H1 (cell line): ENCODE results near the gene THTPA. TPM values are rescaled to one million over a fixed set of nuclear protein-coding genes. Genes with fewer than 3 reads are reported as not detected.

ENCODE experiments used
- CTCF ChIA-PET: fragments of 300-600 bp; sonication (Branson Sonifier 250); formaldehyde crosslinking; loops from one replicate; lab custom pipeline; 2021; ENCODE audit not compliant: partially characterized antibody; lab: Charles Lee
- POLR2A ChIA-PET: fragments of 300-600 bp; sonication (Branson Sonifier 250); formaldehyde crosslinking; loops from one replicate; lab custom pipeline; 2021; ENCODE audit warnings: inconsistent platforms; ENCODE audit not compliant: partially characterized antibody; lab: Charles Lee
- DNase-seq, 2 experiments: peaks; one replicate each; pipeline versions ENCODE4 v3.0.0 to v3.0.0-alpha.2; 2010 to 2022; ENCODE audit warnings: low spot score in 2 of 2, low read depth in 1 of 2, mixed read lengths in 1 of 2
- FAIRE-seq: peaks from 2 replicates; lab custom pipeline; 2011; peaks lifted over from hg19 to GRCh38; lab: Jason Lieb, UNC
- H2AFZ ChIP-seq: 2 replicates; pipeline ENCODE4 v1.8.1; 2012; ENCODE audit warnings: low read length, inconsistent platforms
- H2AK5ac ChIP-seq: 2 replicates; pipeline ENCODE4 v1.6.1; 2013; ENCODE audit warnings: low read depth, low read length
- H2BK120ac ChIP-seq: replicated peaks from 2 replicates; pipeline ENCODE3; 2013; ENCODE audit warnings: low read depth, low read length, inconsistent platforms
- H2BK12ac ChIP-seq: 2 replicates; pipeline ENCODE4 v1.6.1; 2013; ENCODE audit warnings: low read depth, low read length
- H2BK15ac ChIP-seq: 2 replicates; pipeline ENCODE4 v1.6.1; 2013; ENCODE audit warnings: low read length
- H2BK20ac ChIP-seq: 2 replicates; pipeline ENCODE4 v1.6.1; 2013; ENCODE audit warnings: low read length
- H2BK5ac ChIP-seq: 2 replicates; pipeline ENCODE4 v1.6.1; 2013; ENCODE audit warnings: low read depth, low read length
- H3K14ac ChIP-seq: 2 replicates; pipeline ENCODE4 v1.6.1; 2013; ENCODE audit warnings: inconsistent platforms; ENCODE audit not compliant: insufficient read length
- H3K18ac ChIP-seq: 2 replicates; pipeline ENCODE4 v1.6.1; 2013; ENCODE audit warnings: low read length; ENCODE audit errors: extremely low read depth
- H3K23ac ChIP-seq: 2 replicates; pipeline ENCODE4 v1.6.1; 2013; ENCODE audit warnings: inconsistent platforms; ENCODE audit not compliant: insufficient read length
- H3K23me2 ChIP-seq: 2 replicates; pipeline ENCODE4 v1.6.1; 2013; ENCODE audit warnings: low read depth, low read length
- H3K27ac ChIP-seq: 2 replicates; pipeline ENCODE4 v1.6.1; 2011; ENCODE audit warnings: low read depth, low read length, inconsistent platforms
- H3K27me3 ChIP-seq, 4 experiments: replicated peaks in 1 of 4; 1 replicate in 1 of 4; 2 replicates in 3 of 4; pipeline versions ENCODE4 v1.6.1 to v1.8.1; 2011 to 2013; ENCODE audit warnings: low read length in 3 of 4, mild to moderate bottlenecking in 3 of 4, inconsistent platforms in 2 of 4, mixed read lengths in 2 of 4, moderate library complexity in 1 of 4; ENCODE audit not compliant: control insufficient read depth in 3 of 4, insufficient read depth in 3 of 4; ENCODE audit errors: extremely low read depth in 1 of 4
- H3K36me3 ChIP-seq, 4 experiments: 2 replicates each; pipeline versions ENCODE4 v1.6.1 to v1.8.1; 2011 to 2013; ENCODE audit warnings: mild to moderate bottlenecking in 4 of 4, low read length in 3 of 4, moderate library complexity in 2 of 4, control low read depth in 1 of 4, inconsistent platforms in 1 of 4; ENCODE audit not compliant: insufficient read depth in 4 of 4, control insufficient read depth in 2 of 4
- H3K4ac ChIP-seq: replicated peaks from 2 replicates; pipeline ENCODE3; 2013; ENCODE audit warnings: low read length, low read depth, mixed read lengths, inconsistent platforms; ENCODE audit not compliant: insufficient read length
- H3K4me1 ChIP-seq, 4 experiments: replicated peaks in 1 of 4; 1 replicate in 1 of 4; 2 replicates in 3 of 4; pipeline versions ENCODE4 v1.6.1 to v1.8.1; 2011 to 2013; ENCODE audit warnings: low read length in 3 of 4, inconsistent platforms in 2 of 4, mixed read lengths in 1 of 4; ENCODE audit not compliant: insufficient read depth in 4 of 4, control insufficient read depth in 3 of 4
- H3K4me2 ChIP-seq, 2 experiments: 2 replicates each; pipeline versions ENCODE4 v1.6.1 to v1.8.1; 2011 to 2013; ENCODE audit warnings: low read depth in 2 of 2, low read length in 2 of 2, control low read depth in 1 of 2, inconsistent platforms in 1 of 2, mild to moderate bottlenecking in 1 of 2; ENCODE audit not compliant: insufficient read depth in 1 of 2
- H3K4me3 ChIP-seq, 4 experiments: fragments of 200-600, 300-600 bp in 1 of 4; sonication (generic), shearing (Covaris generic), sonication (Bioruptor Twin) in 1 of 4; 2 replicates each; pipeline versions ENCODE4 v1.5.1 to v1.8.1; 2011 to 2016; ENCODE audit warnings: low read length in 4 of 4, low read depth in 3 of 4, control low read depth in 2 of 4, inconsistent platforms in 2 of 4, mild to moderate bottlenecking in 2 of 4, mixed read lengths in 1 of 4, moderate library complexity in 1 of 4; ENCODE audit not compliant: insufficient read depth in 2 of 4; ENCODE audit errors: extremely low read depth in 1 of 4
- H3K56ac ChIP-seq: replicated peaks from 2 replicates; pipeline ENCODE3; 2013; ENCODE audit warnings: low read depth, mild to moderate bottlenecking, mixed read lengths, low read length, inconsistent platforms; ENCODE audit not compliant: insufficient read length
- H3K79me1 ChIP-seq: 2 replicates; pipeline ENCODE4 v1.6.1; 2013; ENCODE audit warnings: low read depth, low read length, control low read depth
- H3K79me2 ChIP-seq, 2 experiments: 2 replicates each; pipeline versions ENCODE4 v1.6.1 to v1.8.1; 2012 to 2013; ENCODE audit warnings: low read length in 2 of 2, mild to moderate bottlenecking in 2 of 2, inconsistent platforms in 1 of 2; ENCODE audit not compliant: insufficient read depth in 2 of 2, control insufficient read depth in 1 of 2
- H3K9ac ChIP-seq, 4 experiments: replicated peaks in 1 of 4; 1 replicate in 1 of 4; 2 replicates in 3 of 4; pipeline versions ENCODE4 v1.6.1 to v1.8.1; 2011 to 2013; ENCODE audit warnings: low read depth in 3 of 4, low read length in 3 of 4, control low read depth in 2 of 4, mild to moderate bottlenecking in 2 of 4, moderate library complexity in 2 of 4, inconsistent platforms in 1 of 4; ENCODE audit errors: extremely low read depth in 1 of 4
- H3K9me3 ChIP-seq, 2 experiments: 2 replicates each; pipeline versions ENCODE4 v1.6.1 to v1.8.1; 2012 to 2013; ENCODE audit warnings: mild to moderate bottlenecking in 2 of 2, moderate library complexity in 2 of 2, control low read depth in 1 of 2, inconsistent platforms in 1 of 2, low read depth in 1 of 2, low read length in 1 of 2, mixed read lengths in 1 of 2; ENCODE audit not compliant: insufficient read depth in 2 of 2
- H4K20me1 ChIP-seq, 2 experiments: replicated peaks in 1 of 2; 2 replicates each; pipeline versions ENCODE3 to v1.8.1; 2011 to 2013; ENCODE audit warnings: inconsistent platforms in 2 of 2, low read length in 2 of 2, mild to moderate bottlenecking in 1 of 2; ENCODE audit not compliant: insufficient read depth in 2 of 2, control insufficient read depth in 1 of 2
- H4K5ac ChIP-seq: 2 replicates; pipeline ENCODE4 v1.6.1; 2013; ENCODE audit warnings: low read length, low read depth, mixed read lengths, inconsistent platforms; ENCODE audit not compliant: insufficient read length
- H4K8ac ChIP-seq: 2 replicates; pipeline ENCODE4 v1.8.0; 2013; ENCODE audit warnings: mild to moderate bottlenecking, moderate library complexity, low read length, inconsistent platforms; ENCODE audit not compliant: insufficient read depth; ENCODE audit errors: extremely low read depth
- H4K91ac ChIP-seq: replicated peaks from 2 replicates; pipeline ENCODE3; 2013; ENCODE audit warnings: low read length, mixed read lengths, inconsistent platforms; ENCODE audit not compliant: insufficient read length
- EP300 ChIP-seq, 2 experiments: IDR thresholded peaks; 1 replicate in 1 of 2; 2 replicates in 1 of 2; pipeline ENCODE4 v1.6.1; 2011 to 2012; ENCODE audit warnings: low read depth in 2 of 2, low read length in 2 of 2, mild to moderate bottlenecking in 2 of 2, borderline replicate concordance in 1 of 2, inconsistent platforms in 1 of 2, moderate library complexity in 1 of 2
- KDM1A ChIP-seq: fragments of 200-600, 300-600 bp; sonication (generic); IDR thresholded peaks from 2 replicates; pipeline ENCODE4 v1.7.1; 2016; ENCODE audit warnings: mild to moderate bottlenecking, low read length, borderline replicate concordance
- SIN3A ChIP-seq, 2 experiments: IDR thresholded peaks in 1 of 2; conservative IDR thresholded peaks in 1 of 2; 2 replicates each; pipeline ENCODE4 v1.6.1; 2011 to 2012; ENCODE audit warnings: low read length in 2 of 2, improper control_type of control experiment in 1 of 2, low read depth in 1 of 2, mild to moderate bottlenecking in 1 of 2
- YY1 ChIP-seq: IDR thresholded peaks from 2 replicates; pipeline ENCODE4 v1.6.1; 2011; ENCODE audit warnings: low read depth, mild to moderate bottlenecking, low read length
- ZNF274 ChIP-seq: IDR thresholded peaks from 2 replicates; pipeline ENCODE4 v1.7.0; 2012; ENCODE audit warnings: low read length, borderline replicate concordance; ENCODE audit errors: extremely low read depth
- WGBS, 2 experiments: shearing (Covaris generic) in 1 of 2; methylation state at CpG; one replicate each; pipeline versions ENCODE4 v1.1.6 to v1.1.7; 2013 to 2015; ENCODE audit warnings: low lambda C conversion rate in 2 of 2, mixed read lengths in 2 of 2, inconsistent platforms in 1 of 2, low coverage in 1 of 2, missing lambda C conversion rate in 1 of 2; ENCODE audit not compliant: insufficient replicate concordance in 2 of 2, insufficient coverage in 1 of 2, insufficient read length in 1 of 2; ENCODE audit errors: extremely low coverage in 1 of 2, missing lambda C conversion rate in 1 of 2; 5-methylcytosine and 5-hydroxymethylcytosine counted together
- polyA plus RNA-seq, 7 experiments: library from polyadenylated mRNA; depleted of rRNA in 3 of 7; stranded (reverse) in 5 of 7; unstranded in 2 of 7; fragments of >200 nt in 5 of 7; fragments of 200-250 nt in 2 of 7; gene quantifications; 1 replicate in 5 of 7; 2 replicates in 1 of 7; 4 replicates in 1 of 7; pipeline versions ENCODE4 v1.2.1 to v1.2.3, GENCODE V29; 2011 to 2013; ENCODE audit warnings: missing spikeins in 2 of 7, mixed read lengths in 2 of 7
- total RNA-seq: library from RNA; stranded (reverse); fragmentation: NEBNext Ultra II Directional; extraction: Animal tissue kit (Norgen Biotek cat#: 25700); gene quantifications from 2 replicates; pipeline ENCODE4 v1.2.1, GENCODE V29; 2021
- TF ChIP-seq, protein P1 (sequence below), 3 experiments: IDR thresholded peaks; 1 replicate in 2 of 3; 2 replicates in 1 of 3; pipeline versions ENCODE4 v1.5.1 to v1.6.1; 2011; ENCODE audit warnings: low read length in 3 of 3, mild to moderate bottlenecking in 3 of 3, inconsistent platforms in 2 of 3, low read depth in 1 of 3, moderate library complexity in 1 of 3; ENCODE audit not compliant: insufficient read depth in 1 of 3; ENCODE audit errors: control extremely low read depth in 1 of 3

THTPA gene
- total and polyA plus RNA-seq, 2 of the 8 experiments (the other 6 are each of a cell fraction or from before 2014, with no cell fraction given), result 16.6 to 19.0 TPM

DNA sequence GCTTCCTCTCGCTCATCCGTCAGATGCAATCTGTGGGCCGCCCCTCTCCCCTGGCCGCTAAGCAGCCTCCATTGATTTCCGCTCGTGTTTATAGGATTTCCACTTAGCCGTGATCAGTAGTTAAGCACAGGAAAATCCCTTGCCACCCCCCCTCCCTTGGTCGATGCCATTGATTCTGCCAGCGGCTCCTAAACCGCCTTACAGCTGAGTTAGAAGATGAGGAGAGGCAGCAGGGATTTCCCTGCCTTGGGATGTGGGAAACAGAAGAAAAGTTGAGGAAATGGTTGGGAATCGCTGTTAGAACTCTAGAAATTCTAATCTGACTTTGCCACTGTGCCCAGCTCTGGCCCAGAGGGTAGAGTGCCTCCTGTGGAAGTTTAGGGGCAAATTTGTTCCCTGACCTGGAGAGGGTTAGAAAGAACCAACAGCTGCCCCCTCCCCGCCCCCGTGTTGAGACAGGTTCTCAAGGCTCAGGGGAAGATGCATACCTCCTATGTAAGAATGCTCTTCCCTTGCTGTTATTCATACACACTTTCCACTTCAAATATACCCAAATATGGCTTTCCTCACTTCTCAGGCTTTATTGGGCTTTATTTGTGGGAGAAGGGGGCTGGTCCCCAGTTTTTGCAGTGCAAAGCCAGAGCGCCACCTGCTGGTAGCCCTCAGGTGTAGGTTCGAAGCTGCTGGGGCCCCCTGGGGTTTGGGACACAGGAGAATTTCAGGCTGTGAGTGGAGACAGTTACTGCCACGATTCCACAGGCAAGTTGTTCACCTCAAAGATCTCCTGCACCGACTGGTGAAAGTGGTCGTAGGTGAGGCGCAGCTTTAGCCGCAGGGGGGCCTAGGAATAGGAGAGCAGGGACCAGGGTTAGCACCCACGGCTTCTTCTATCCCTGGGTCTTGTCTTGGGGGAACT lies 3.2 kb downstream of the THTPA start:
- no peak overlapping the region for H3K4me3 ChIP-seq
- no peak overlapping the region; the same call in 1 of the 2 replicates for H3K27ac ChIP-seq
- 0 out of 2 replicates have a peak, but pooled peaks cover 7% of the 10 kb centered on the region for H3K79me1 ChIP-seq
- no peak overlapping the region for H3K4ac ChIP-seq
- H3K36me3 ChIP-seq, result peaks cover 7 to 29% (median 11%) of the 10 kb centered on the region in 4 experiments; a peak in 7 of 8 replicates
- H4K20me1 ChIP-seq, result peaks cover 0 to 7% of the 10 kb centered on the region in 2 experiments
- peaks cover 7% of the 10 kb centered on the region for H3K23me2 ChIP-seq
- peak overlapping the region; percentile 35; the same call in 1 of the 2 replicates for H4K8ac ChIP-seq
- no peak overlapping the region for H2BK15ac ChIP-seq
- H3K9ac ChIP-seq, result peak overlapping the region in 1 of 4 experiments; percentile 8; a peak in 2 of 7 replicates
- H3K4me2 ChIP-seq, result no peak overlapping the region
- peak overlapping the region; percentile 14; the same call in 1 of the 2 replicates for H2BK12ac ChIP-seq
- CTCF ChIA-PET, result interaction anchor here (0.5 to 70.5 kb wide), 34 partner anchors 22 to 825 kb away, joined by 3 to 2092 read pairs (median 4); partner anchors contain the start of genes MYH7, NGDN and PABPN1
- H2AK5ac ChIP-seq, result no peak overlapping the region
- no peak overlapping the region for H2BK20ac ChIP-seq
- H2AFZ ChIP-seq, result no peak overlapping the region
- no peaks in the 10 kb centered on the region for H3K9me3 ChIP-seq
- peak in 1 of 2 experiments; percentile 92 for DNase-seq
- peaks cover 0 to 19% of the 10 kb centered on the region in 2 experiments; a peak in 2 of 4 replicates for H3K79me2 ChIP-seq
- H3K56ac ChIP-seq, result no peak overlapping the region
- no peak overlapping the region for H3K23ac ChIP-seq
- 67% methylated on average over 19 of the region's 21 CpGs; no CpG with 5 or more reads in 1 of the 2 experiments for WGBS, 2 experiments
- no peak overlapping the region for H4K5ac ChIP-seq
- no peak overlapping the region for H4K91ac ChIP-seq
- H2BK120ac ChIP-seq, result no peak overlapping the region
- FAIRE-seq, result no peak
- H3K27me3 ChIP-seq, result no peaks in the 10 kb centered on the region
- no peak overlapping the region; the same call in 1 of the 2 replicates for H2BK5ac ChIP-seq
- H3K14ac ChIP-seq, result no peak overlapping the region
- POLR2A ChIA-PET, result interaction anchor here (0.7 to 52.7 kb wide), 6 partner anchors 8 to 80 kb away, joined by 3 to 1523 read pairs (median 22); partner anchors contain the start of genes AP1G2, NGDN and ZFHX2
- H3K4me1 ChIP-seq, result peaks cover 0 to 14% (median 8%) of the 10 kb centered on the region in 4 experiments; a peak in 6 of 7 replicates
- no peak overlapping the region for H3K18ac ChIP-seq
- TF ChIP-seq SIN3A (conservative IDR thresholded peaks at IDR 0.05 in 1 of 2, IDR thresholded peaks at IDR 0.05 in 1 of 2; ENCODE audit: low read depth in 1 of 2, low read length in 2 of 2) (peak in 1 of 2 experiments; percentile 56; a peak in 1 of 4 replicates), ZNF274 (no peak), KDM1A (no peak), YY1 (no peak), EP300 (IDR thresholded peaks at IDR 0.05; ENCODE audit: borderline replicate concordance in 1 of 2, low read depth in 2 of 2, low read length in 2 of 2) (no peak)
- TF ChIP-seq, protein P1, sequence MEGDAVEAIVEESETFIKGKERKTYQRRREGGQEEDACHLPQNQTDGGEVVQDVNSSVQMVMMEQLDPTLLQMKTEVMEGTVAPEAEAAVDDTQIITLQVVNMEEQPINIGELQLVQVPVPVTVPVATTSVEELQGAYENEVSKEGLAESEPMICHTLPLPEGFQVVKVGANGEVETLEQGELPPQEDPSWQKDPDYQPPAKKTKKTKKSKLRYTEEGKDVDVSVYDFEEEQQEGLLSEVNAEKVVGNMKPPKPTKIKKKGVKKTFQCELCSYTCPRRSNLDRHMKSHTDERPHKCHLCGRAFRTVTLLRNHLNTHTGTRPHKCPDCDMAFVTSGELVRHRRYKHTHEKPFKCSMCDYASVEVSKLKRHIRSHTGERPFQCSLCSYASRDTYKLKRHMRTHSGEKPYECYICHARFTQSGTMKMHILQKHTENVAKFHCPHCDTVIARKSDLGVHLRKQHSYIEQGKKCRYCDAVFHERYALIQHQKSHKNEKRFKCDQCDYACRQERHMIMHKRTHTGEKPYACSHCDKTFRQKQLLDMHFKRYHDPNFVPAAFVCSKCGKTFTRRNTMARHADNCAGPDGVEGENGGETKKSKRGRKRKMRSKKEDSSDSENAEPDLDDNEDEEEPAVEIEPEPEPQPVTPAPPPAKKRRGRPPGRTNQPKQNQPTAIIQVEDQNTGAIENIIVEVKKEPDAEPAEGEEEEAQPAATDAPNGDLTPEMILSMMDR (IDR thresholded peaks at IDR 0.05; ENCODE audit: control extremely low read depth in 1 of 3, insufficient read depth in 1 of 3, low read depth in 1 of 3, low read length in 3 of 3), result peak; percentile 86 to 95 (median 91)
